Neural cell (in vitro differentiated cells): ENCODE measurements around the gene ANKRD6.

Experiments used
- EP300 ChIP-seq: fragments of 450-650 bp; conservative IDR thresholded peaks from 2 replicates; pipeline ENCODE4 v1.6.1; 2014; ENCODE audit warnings: antibody characterized with exemption, mild to moderate bottlenecking, moderate library complexity; ENCODE audit not compliant: poor library complexity, severe bottlenecking
- EZH2 ChIP-seq: fragments of 200-600, 300-800 bp; shearing (Covaris generic), sonication (generic); IDR thresholded peaks from 2 replicates; pipeline ENCODE4 v1.6.1; 2014; ENCODE audit warnings: antibody characterized with exemption, low read length, borderline replicate concordance, mild to moderate bottlenecking; ENCODE audit not compliant: insufficient read depth, poor library complexity, severe bottlenecking
- MXI1 ChIP-seq: fragments of 450-650 bp; conservative IDR thresholded peaks from 2 replicates; pipeline ENCODE4 v1.6.1; 2014; ENCODE audit warnings: antibody characterized with exemption, mild to moderate bottlenecking; ENCODE audit not compliant: poor library complexity, severe bottlenecking
- POLR2AphosphoS5 ChIP-seq: IDR thresholded peaks from 2 replicates; pipeline ENCODE4 v1.6.1; 2012
- RAD21 ChIP-seq: fragments of 450-650 bp; conservative IDR thresholded peaks from 2 replicates; pipeline ENCODE4 v1.6.1; 2014; ENCODE audit warnings: antibody characterized with exemption, mild to moderate bottlenecking, moderate library complexity
- REST ChIP-seq: IDR thresholded peaks from 2 replicates; pipeline ENCODE4 v1.6.1; 2012; ENCODE audit warnings: borderline replicate concordance
- SMC3 ChIP-seq: fragments of 450-650 bp; conservative IDR thresholded peaks from 2 replicates; pipeline ENCODE4 v1.6.1; 2014; ENCODE audit warnings: antibody characterized with exemption, mild to moderate bottlenecking, moderate library complexity; ENCODE audit not compliant: poor library complexity
- TAF1 ChIP-seq: IDR thresholded peaks from 2 replicates; pipeline ENCODE4 v1.6.1; 2012; ENCODE audit warnings: low read depth
- TF ChIP-seq, protein P1 (sequence below): fragments of 450-650 bp; IDR thresholded peaks from 2 replicates; pipeline ENCODE4 v1.5.1; 2014; ENCODE audit warnings: antibody characterized with exemption, mild to moderate bottlenecking, moderate library complexity; ENCODE audit not compliant: poor library complexity, severe bottlenecking

DNA sequence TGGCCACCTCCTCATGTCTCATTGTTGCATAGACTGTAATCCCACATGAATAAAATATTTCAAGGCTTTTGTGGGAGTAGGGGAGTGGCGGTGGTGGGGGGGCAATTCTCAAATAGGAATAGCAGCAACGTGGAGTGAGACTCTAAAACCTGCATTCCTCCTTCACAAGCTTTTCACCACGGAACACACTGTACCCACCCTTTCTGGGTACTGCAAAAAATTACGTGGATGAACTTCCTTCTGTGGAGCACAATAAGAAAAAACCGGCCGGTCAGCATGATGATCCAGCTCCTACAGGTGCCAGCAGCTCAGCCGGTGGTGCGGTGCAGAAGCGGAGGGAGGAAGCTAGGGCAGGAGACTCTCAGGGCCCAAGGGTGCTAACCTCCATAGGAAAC, 19.9 kb upstream of the ANKRD6 start:
- no peak for TF ChIP-seq POLR2AphosphoS5
- no peak for TF ChIP-seq EZH2
- TF ChIP-seq, protein P1, sequence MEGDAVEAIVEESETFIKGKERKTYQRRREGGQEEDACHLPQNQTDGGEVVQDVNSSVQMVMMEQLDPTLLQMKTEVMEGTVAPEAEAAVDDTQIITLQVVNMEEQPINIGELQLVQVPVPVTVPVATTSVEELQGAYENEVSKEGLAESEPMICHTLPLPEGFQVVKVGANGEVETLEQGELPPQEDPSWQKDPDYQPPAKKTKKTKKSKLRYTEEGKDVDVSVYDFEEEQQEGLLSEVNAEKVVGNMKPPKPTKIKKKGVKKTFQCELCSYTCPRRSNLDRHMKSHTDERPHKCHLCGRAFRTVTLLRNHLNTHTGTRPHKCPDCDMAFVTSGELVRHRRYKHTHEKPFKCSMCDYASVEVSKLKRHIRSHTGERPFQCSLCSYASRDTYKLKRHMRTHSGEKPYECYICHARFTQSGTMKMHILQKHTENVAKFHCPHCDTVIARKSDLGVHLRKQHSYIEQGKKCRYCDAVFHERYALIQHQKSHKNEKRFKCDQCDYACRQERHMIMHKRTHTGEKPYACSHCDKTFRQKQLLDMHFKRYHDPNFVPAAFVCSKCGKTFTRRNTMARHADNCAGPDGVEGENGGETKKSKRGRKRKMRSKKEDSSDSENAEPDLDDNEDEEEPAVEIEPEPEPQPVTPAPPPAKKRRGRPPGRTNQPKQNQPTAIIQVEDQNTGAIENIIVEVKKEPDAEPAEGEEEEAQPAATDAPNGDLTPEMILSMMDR: no peak
- TF ChIP-seq SMC3: no peak
- no peak for TF ChIP-seq REST
- no peak for TF ChIP-seq EP300
- no peak for TF ChIP-seq TAF1
- no peak for TF ChIP-seq MXI1
- TF ChIP-seq RAD21: no peak
